Hematopoietic multipotent progenitor cell treated with erythropoietin and hydrocortisone succinate and interleukin-3 and kit ligand, for 6 days (in vitro differentiated cells): ENCODE data around the gene SELENOH.

ENCODE experiments used
- DNase-seq: peaks from one replicate; pipeline ENCODE4 v3.0.0-alpha.2; 2015

The SELENOH gene

GRCh38 chr11:57751176-57751575, 9.9 kb downstream of the SELENOH start:
- peak; percentile 80 for DNase-seq

GRCh38 chr11:57751676-57752253, 10.5 kb downstream of the SELENOH start, which contains the start of gene BTBD18:
Gene BTBD18, minus strand, starts transcription at chr11:57751819. Its CDS starts 631 bp downstream, at chr11:57751188.
- peak; percentile 83 for DNase-seq

- DNase-seq = no peak
These were observed 11.7 kb downstream of the SELENOH start for GRCh38 chr11:57752954-57753353.

- DNase-seq = no peak
These were observed 16.9 kb downstream of the SELENOH start for GRCh38 chr11:57758174-57758573.

GRCh38 chr11:57761301-57762234, 20.3 kb downstream of the SELENOH start, which contains the start of gene CTNND1:
Gene CTNND1, plus strand, starts transcription at chr11:57761802. Its CDS starts 29,677 bp downstream, at chr11:57791479.
- peak; percentile 96 for DNase-seq

- peak; percentile 43 for DNase-seq
These were observed 21.1 kb downstream of the SELENOH start for GRCh38 chr11:57762235-57762861.

- no peak for DNase-seq
These were observed 22.3 kb downstream of the SELENOH start for GRCh38 chr11:57763568-57763967.

GRCh38 chr11:57764021-57764420, 22.7 kb downstream of the SELENOH start:
- DNase-seq = no peak

GRCh38 chr11:57764566-57764965, 23.3 kb downstream of the SELENOH start:
- no peak for DNase-seq

GRCh38 chr11:57764972-57765371, 23.7 kb downstream of the SELENOH start:
- peak; percentile 40 for DNase-seq

- DNase-seq = no peak
These were observed 29.5 kb downstream of the SELENOH start for GRCh38 chr11:57770793-57771192.

GRCh38 chr11:57771365-57771764, 30.1 kb downstream of the SELENOH start:
- no peak for DNase-seq

- no peak for DNase-seq
These were observed 31.3 kb downstream of the SELENOH start for GRCh38 chr11:57772562-57772961.

GRCh38 chr11:57773026-57773598, 31.8 kb downstream of the SELENOH start:
- DNase-seq = no peak

GRCh38 chr11:57775491-57775890, 34.2 kb downstream of the SELENOH start:
- DNase-seq = no peak

GRCh38 chr11:57776031-57776521, 34.8 kb downstream of the SELENOH start:
- no peak for DNase-seq

- DNase-seq = peak; percentile 68
These were observed 35.4 kb downstream of the SELENOH start for GRCh38 chr11:57776577-57777210.

- no peak for DNase-seq
These were observed 36.7 kb downstream of the SELENOH start for GRCh38 chr11:57777969-57778317.

- DNase-seq = no peak
These were observed 37.2 kb downstream of the SELENOH start for GRCh38 chr11:57778318-57779037.

- DNase-seq = no peak
These were observed 38.0 kb downstream of the SELENOH start for GRCh38 chr11:57779276-57779675.

- no peak for DNase-seq
These were observed 40.2 kb downstream of the SELENOH start for GRCh38 chr11:57781529-57781943.

GRCh38 chr11:57785072-57785471, 43.8 kb downstream of the SELENOH start:
- DNase-seq = no peak
